Measurements from ENCODE around the gene MAPK8IP1. TPM values are rescaled to one million over a fixed set of nuclear protein-coding genes. Genes with fewer than 3 reads are reported as not detected.

MAPK8IP1 gene
- total and polyA plus RNA-seq, 2 experiments from 2014 or later: 5.9 to 39.4 TPM

DNA sequence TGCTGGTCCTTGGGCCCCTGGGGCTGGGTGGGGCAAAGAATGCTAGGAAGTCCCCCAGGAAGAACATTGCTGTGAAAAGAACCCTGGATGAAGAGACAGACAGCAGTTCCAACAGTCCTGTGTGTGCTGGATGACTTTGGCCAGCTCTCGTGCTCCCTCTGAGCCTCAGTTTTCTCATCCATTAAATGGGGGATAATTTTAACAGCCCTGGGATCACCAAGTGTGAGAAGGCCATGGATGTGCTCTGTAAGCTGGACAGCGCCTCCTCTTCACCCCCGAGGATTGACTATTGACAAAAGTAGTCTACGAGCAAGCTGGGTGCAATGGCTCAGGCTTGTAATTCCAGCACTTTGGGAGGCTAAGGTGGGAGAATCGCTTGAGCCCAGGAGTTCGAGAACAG, 39.5 kb downstream of the MAPK8IP1 start:
- DNase-seq (ENCODE audit: low spot score): no peak
- H3K4me3 Mint-ChIP-seq: 0 out of 3 replicates have a peak overlapping the region, but pooled peaks have one; percentile 65
- no peak overlapping the region for H3K27ac Mint-ChIP-seq
- H3K36me3 ChIP-seq (ENCODE audit: insufficient read depth): no peaks in the 10 kb centered on the region
- peaks cover 6% of the 10 kb centered on the region; the same call in 1 of the 2 replicates for H4K20me1 ChIP-seq (replicated peaks; ENCODE audit: insufficient read depth)
- no peak overlapping the region for H3K27ac ChIP-seq (ENCODE audit: low read depth)
- H2AFZ ChIP-seq: no peak overlapping the region
- ATAC-seq: no peak
- H3K79me2 ChIP-seq (replicated peaks; ENCODE audit: insufficient read depth): peaks cover 19% of the 10 kb centered on the region
- no peaks in the 10 kb centered on the region for H3K9me2 ChIP-seq (ENCODE audit: insufficient read depth)
- H3K4me3 ChIP-seq: no peak overlapping the region
- H3K4me2 ChIP-seq: no peak overlapping the region
- H3K4me1 Mint-ChIP-seq: peaks cover 26% of the 10 kb centered on the region
- TF ChIP-seq POLR2AphosphoS5 (IDR thresholded peaks at IDR 0.05; ENCODE audit: low read depth): no peak
- TF ChIP-seq, protein P1, sequence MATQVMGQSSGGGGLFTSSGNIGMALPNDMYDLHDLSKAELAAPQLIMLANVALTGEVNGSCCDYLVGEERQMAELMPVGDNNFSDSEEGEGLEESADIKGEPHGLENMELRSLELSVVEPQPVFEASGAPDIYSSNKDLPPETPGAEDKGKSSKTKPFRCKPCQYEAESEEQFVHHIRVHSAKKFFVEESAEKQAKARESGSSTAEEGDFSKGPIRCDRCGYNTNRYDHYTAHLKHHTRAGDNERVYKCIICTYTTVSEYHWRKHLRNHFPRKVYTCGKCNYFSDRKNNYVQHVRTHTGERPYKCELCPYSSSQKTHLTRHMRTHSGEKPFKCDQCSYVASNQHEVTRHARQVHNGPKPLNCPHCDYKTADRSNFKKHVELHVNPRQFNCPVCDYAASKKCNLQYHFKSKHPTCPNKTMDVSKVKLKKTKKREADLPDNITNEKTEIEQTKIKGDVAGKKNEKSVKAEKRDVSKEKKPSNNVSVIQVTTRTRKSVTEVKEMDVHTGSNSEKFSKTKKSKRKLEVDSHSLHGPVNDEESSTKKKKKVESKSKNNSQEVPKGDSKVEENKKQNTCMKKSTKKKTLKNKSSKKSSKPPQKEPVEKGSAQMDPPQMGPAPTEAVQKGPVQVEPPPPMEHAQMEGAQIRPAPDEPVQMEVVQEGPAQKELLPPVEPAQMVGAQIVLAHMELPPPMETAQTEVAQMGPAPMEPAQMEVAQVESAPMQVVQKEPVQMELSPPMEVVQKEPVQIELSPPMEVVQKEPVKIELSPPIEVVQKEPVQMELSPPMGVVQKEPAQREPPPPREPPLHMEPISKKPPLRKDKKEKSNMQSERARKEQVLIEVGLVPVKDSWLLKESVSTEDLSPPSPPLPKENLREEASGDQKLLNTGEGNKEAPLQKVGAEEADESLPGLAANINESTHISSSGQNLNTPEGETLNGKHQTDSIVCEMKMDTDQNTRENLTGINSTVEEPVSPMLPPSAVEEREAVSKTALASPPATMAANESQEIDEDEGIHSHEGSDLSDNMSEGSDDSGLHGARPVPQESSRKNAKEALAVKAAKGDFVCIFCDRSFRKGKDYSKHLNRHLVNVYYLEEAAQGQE (IDR thresholded peaks at IDR 0.05; ENCODE audit: unreplicated experiment): peak; percentile 46
- H3K9me3 Mint-ChIP-seq: no peaks in the 10 kb centered on the region; the same call in 2 of the 3 replicates
- peaks cover 26% of the 10 kb centered on the region for H3K4me1 ChIP-seq (ENCODE audit: insufficient read depth)
- H3F3A ChIP-seq (replicated peaks; ENCODE audit: low read depth): peaks cover 14% of the 10 kb centered on the region
- peaks cover 42% of the 10 kb centered on the region for H3K36me3 Mint-ChIP-seq (ENCODE audit: low read depth)
- H3K27me3 Mint-ChIP-seq (ENCODE audit: insufficient read depth, low read depth, poor library complexity): peaks cover 22% of the 10 kb centered on the region
- peaks cover 9% of the 10 kb centered on the region; the same call in 1 of the 2 replicates for H3K27me3 ChIP-seq (ENCODE audit: insufficient read depth)

DNA sequence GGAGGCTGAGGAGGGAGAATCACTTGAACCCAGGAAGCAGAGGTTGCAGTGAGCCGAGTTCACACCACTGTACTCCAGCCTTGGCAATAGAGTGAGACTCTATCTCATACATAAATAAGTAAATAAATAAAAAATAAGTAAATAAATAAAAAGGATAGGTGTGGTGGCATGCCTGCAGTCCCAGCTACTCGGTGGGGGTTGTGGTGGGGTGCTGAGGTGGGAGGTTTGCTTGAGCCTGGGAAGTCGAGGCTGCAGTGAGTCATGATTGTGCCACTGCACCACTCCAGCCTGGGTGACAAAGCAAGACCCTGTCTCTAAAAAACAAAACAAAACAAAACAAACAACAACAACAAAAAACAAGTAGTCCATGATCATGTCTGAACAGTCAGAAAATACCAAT, 40.1 kb downstream of the MAPK8IP1 start:
- Histone ChIP-seq H3K27me3 (ENCODE audit: insufficient read depth) (peaks cover 6% of the 10 kb centered on the region; the same call in 1 of the 2 replicates), H4K20me1 (replicated peaks; ENCODE audit: insufficient read depth) (peaks cover 6% of the 10 kb centered on the region; the same call in 1 of the 2 replicates), H2AFZ (no peak overlapping the region), H3K9me2 (ENCODE audit: insufficient read depth) (no peaks in the 10 kb centered on the region), H3K27ac (ENCODE audit: low read depth) (no peak overlapping the region), H3K4me2 (no peak overlapping the region), H3K79me2 (replicated peaks; ENCODE audit: insufficient read depth) (peaks cover 19% of the 10 kb centered on the region), H3F3A (replicated peaks; ENCODE audit: low read depth) (peaks cover 14% of the 10 kb centered on the region), H3K4me3 (no peak overlapping the region), H3K36me3 (ENCODE audit: insufficient read depth) (no peaks in the 10 kb centered on the region), H3K4me1 (ENCODE audit: insufficient read depth) (peaks cover 20% of the 10 kb centered on the region)
- H3K36me3 Mint-ChIP-seq (ENCODE audit: low read depth): peaks cover 45% of the 10 kb centered on the region
- DNase-seq (ENCODE audit: low spot score): no peak
- H3K4me3 Mint-ChIP-seq: no peak overlapping the region; the same call in 2 of the 3 replicates
- ATAC-seq: no peak
- no peak overlapping the region for H3K27ac Mint-ChIP-seq
- peaks cover 22% of the 10 kb centered on the region for H3K27me3 Mint-ChIP-seq (ENCODE audit: insufficient read depth, low read depth, poor library complexity)
- H3K4me1 Mint-ChIP-seq: peaks cover 23% of the 10 kb centered on the region
- no peaks in the 10 kb centered on the region; the same call in 2 of the 3 replicates for H3K9me3 Mint-ChIP-seq
- TF ChIP-seq JUNB (IDR thresholded peaks at IDR 0.05; ENCODE audit: unreplicated experiment): no peak
- TF ChIP-seq, protein P2, sequence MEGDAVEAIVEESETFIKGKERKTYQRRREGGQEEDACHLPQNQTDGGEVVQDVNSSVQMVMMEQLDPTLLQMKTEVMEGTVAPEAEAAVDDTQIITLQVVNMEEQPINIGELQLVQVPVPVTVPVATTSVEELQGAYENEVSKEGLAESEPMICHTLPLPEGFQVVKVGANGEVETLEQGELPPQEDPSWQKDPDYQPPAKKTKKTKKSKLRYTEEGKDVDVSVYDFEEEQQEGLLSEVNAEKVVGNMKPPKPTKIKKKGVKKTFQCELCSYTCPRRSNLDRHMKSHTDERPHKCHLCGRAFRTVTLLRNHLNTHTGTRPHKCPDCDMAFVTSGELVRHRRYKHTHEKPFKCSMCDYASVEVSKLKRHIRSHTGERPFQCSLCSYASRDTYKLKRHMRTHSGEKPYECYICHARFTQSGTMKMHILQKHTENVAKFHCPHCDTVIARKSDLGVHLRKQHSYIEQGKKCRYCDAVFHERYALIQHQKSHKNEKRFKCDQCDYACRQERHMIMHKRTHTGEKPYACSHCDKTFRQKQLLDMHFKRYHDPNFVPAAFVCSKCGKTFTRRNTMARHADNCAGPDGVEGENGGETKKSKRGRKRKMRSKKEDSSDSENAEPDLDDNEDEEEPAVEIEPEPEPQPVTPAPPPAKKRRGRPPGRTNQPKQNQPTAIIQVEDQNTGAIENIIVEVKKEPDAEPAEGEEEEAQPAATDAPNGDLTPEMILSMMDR (conservative IDR thresholded peaks at IDR 0.05; ENCODE audit: low read depth in 2 of 2): no peak
- no peak for TF ChIP-seq EZH2phosphoT487 (IDR thresholded peaks at IDR 0.05; ENCODE audit: unreplicated experiment)
- TF ChIP-seq, protein P3, sequence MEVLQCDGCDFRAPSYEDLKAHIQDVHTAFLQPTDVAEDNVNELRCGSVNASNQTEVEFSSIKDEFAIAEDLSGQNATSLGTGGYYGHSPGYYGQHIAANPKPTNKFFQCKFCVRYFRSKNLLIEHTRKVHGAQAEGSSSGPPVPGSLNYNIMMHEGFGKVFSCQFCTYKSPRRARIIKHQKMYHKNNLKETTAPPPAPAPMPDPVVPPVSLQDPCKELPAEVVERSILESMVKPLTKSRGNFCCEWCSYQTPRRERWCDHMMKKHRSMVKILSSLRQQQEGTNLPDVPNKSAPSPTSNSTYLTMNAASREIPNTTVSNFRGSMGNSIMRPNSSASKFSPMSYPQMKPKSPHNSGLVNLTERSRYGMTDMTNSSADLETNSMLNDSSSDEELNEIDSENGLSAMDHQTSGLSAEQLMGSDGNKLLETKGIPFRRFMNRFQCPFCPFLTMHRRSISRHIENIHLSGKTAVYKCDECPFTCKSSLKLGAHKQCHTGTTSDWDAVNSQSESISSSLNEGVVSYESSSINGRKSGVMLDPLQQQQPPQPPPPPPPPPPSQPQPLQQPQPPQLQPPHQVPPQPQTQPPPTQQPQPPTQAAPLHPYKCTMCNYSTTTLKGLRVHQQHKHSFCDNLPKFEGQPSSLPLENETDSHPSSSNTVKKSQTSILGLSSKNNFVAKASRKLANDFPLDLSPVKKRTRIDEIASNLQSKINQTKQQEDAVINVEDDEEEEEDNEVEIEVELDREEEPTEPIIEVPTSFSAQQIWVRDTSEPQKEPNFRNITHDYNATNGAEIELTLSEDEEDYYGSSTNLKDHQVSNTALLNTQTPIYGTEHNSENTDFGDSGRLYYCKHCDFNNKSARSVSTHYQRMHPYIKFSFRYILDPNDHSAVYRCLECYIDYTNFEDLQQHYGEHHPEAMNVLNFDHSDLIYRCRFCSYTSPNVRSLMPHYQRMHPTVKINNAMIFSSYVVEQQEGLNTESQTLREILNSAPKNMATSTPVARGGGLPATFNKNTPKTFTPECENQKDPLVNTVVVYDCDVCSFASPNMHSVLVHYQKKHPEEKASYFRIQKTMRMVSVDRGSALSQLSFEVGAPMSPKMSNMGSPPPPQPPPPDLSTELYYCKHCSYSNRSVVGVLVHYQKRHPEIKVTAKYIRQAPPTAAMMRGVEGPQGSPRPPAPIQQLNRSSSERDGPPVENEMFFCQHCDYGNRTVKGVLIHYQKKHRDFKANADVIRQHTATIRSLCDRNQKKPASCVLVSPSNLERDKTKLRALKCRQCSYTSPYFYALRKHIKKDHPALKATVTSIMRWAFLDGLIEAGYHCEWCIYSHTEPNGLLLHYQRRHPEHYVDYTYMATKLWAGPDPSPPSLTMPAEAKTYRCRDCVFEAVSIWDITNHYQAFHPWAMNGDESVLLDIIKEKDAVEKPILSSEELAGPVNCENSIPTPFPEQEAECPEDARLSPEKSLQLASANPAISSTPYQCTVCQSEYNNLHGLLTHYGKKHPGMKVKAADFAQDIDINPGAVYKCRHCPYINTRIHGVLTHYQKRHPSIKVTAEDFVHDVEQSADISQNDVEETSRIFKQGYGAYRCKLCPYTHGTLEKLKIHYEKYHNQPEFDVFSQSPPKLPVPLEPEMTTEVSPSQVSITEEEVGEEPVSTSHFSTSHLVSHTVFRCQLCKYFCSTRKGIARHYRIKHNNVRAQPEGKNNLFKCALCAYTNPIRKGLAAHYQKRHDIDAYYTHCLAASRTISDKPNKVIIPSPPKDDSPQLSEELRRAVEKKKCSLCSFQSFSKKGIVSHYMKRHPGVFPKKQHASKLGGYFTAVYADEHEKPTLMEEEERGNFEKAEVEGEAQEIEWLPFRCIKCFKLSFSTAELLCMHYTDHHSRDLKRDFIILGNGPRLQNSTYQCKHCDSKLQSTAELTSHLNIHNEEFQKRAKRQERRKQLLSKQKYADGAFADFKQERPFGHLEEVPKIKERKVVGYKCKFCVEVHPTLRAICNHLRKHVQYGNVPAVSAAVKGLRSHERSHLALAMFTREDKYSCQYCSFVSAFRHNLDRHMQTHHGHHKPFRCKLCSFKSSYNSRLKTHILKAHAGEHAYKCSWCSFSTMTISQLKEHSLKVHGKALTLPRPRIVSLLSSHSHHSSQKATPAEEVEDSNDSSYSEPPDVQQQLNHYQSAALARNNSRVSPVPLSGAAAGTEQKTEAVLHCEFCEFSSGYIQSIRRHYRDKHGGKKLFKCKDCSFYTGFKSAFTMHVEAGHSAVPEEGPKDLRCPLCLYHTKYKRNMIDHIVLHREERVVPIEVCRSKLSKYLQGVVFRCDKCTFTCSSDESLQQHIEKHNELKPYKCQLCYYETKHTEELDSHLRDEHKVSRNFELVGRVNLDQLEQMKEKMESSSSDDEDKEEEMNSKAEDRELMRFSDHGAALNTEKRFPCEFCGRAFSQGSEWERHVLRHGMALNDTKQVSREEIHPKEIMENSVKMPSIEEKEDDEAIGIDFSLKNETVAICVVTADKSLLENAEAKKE (CRISPR knock-in tag; IDR thresholded peaks at IDR 0.05): no peak
- no peak for TF ChIP-seq EZH2 (IDR thresholded peaks at IDR 0.05; ENCODE audit: low read depth, unreplicated experiment)
